ENCODE results near the gene TM4SF5.

The TM4SF5 gene

DNA sequence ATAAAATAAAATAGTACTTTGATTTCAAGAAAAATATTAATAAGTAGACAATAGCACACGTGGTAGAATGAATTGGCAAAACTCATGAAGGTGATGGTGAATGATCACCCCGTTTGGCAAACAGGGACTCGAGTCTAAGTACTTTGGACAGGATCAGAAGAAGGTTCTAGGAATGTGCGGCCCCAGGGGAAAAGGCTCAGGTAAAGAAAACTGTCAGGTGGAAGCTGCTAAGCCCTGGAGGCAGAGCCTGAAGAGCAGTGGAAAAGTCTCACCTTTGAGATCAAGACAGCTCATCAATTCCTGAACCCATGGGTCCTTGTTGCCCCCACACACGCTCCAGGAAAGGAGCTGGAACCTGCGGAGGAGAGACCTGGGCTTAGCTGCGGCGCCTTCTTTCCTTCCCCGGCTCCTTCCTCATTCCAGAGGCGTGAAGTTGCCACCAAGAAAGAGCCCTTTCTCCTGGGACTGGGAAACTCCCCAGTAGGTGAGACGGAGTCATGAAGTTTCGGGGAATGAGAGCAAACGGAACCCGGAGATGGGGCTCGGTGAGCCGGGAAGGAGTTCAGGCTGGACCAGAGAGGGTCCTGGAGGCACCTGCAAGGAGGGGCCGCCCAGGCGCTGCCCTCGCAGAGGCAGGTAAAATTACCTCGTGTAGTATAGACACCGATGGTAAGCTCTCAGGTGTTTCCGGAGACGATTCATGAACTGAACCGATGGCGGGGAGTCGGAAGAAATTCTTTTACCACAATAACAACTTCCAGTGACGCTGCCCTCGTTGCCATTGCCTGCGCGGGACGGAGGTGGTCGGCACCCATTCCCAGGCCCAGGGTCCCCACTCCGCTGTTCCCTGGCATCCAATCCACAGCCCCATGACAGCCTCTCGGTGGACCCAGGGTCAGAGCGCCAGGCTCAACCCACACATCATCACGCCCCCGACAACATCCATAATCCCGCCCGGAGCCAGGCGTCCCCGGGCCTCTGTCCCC, 33.3 kb upstream of the TM4SF5 start:
- 14 to 15% methylated on average over 41 of the region's 41 CpGs for WGBS, 2 experiments
- no peaks in the 10 kb centered on the region for H3K9me3 ChIP-seq (ENCODE audit: control insufficient read depth, low read length)
- H3K4me1 ChIP-seq (ENCODE audit: control insufficient read depth, insufficient read depth, low read length), result no peaks in the 10 kb centered on the region
- no peak overlapping the region for H3K27ac ChIP-seq (ENCODE audit: insufficient read depth, low read depth, low read length, poor library complexity, severe bottlenecking)
- H3K36me3 ChIP-seq (ENCODE audit: control insufficient read depth, insufficient read depth, low read length), result no peaks in the 10 kb centered on the region
- H3K4me3 ChIP-seq (ENCODE audit: insufficient read depth, low read depth, low read length), result peak overlapping the region; percentile 44
- peaks cover 77% of the 10 kb centered on the region for H3K27me3 ChIP-seq (ENCODE audit: control insufficient read depth, insufficient read depth, low read length, poor library complexity, severe bottlenecking)

DNA sequence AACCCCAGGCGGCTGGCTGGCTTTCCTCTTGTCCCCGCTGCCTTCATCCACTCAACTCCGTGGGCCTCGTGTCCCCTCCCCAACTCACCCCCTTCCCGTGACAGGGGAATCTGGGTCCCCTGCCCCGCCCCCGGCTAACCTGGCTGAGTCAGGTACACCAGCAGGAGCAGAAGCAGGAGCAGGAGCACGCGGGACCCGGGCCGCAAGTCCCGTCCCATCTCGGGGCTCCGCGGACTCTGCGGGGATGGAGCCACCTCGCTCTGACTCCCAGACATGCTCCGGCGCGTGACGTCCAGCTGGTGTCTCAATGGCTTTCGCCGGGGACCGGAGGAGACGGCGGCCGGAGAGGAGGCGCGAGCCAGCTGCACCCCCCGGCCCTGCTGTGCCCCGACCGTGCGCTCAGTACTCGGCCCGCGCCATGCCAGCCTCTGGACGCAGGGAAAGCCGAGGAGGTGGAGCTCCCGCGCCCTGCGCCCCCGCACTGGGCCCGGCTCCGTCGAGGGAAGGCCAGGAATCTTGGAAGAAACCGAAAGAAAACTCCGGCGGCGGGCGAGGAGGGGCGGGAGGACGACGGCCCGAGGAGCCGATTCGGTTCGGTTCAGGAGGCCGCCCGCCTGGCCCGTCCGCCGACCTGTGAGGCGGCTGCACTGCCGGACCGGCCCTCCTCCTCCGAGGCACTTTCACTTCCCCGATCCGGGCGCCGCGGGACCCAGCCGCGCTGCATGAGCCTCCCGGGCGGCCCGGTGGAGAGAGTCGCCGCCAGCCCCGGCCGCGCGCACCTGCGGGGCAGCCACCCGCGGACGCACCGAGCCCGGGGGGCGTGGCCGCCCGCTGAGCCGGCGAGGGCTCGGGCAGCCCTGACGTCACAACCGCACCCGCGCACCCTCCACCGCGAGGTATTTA, 32.3 kb upstream of the TM4SF5 start, which contains the start of the genes CXCL16 and ZMYND15:
Gene CXCL16, minus strand, starts transcription at position 807 of the 903 bp plus-strand sequence. Its CDS starts 589 bp downstream, at position 218.
Gene ZMYND15, plus strand, starts transcription at position 712 of the 903 bp plus-strand sequence. CDS start 716 bp downstream, outside the sequence.
- Histone ChIP-seq H3K36me3 (ENCODE audit: control insufficient read depth, insufficient read depth, low read length) (no peaks in the 10 kb centered on the region), H3K27me3 (ENCODE audit: control insufficient read depth, insufficient read depth, low read length, poor library complexity, severe bottlenecking) (peaks cover 87% of the 10 kb centered on the region), H3K9me3 (ENCODE audit: control insufficient read depth, low read length) (no peaks in the 10 kb centered on the region), H3K4me3 (ENCODE audit: insufficient read depth, low read depth, low read length) (peak within 1 kb of the TSS; percentile 44), H3K27ac (ENCODE audit: insufficient read depth, low read depth, low read length, poor library complexity, severe bottlenecking) (no peak within 1 kb of the TSS), H3K4me1 (ENCODE audit: control insufficient read depth, insufficient read depth, low read length) (no peaks in the 10 kb centered on the region)
- 1% methylated on average over 100 of the region's 100 CpGs for WGBS, 2 experiments

GRCh38 chr17:4740025-4740351, 31.7 kb upstream of the TM4SF5 start:
- 17 to 19% methylated on average over 13 of the region's 13 CpGs for WGBS, 2 experiments

DNA sequence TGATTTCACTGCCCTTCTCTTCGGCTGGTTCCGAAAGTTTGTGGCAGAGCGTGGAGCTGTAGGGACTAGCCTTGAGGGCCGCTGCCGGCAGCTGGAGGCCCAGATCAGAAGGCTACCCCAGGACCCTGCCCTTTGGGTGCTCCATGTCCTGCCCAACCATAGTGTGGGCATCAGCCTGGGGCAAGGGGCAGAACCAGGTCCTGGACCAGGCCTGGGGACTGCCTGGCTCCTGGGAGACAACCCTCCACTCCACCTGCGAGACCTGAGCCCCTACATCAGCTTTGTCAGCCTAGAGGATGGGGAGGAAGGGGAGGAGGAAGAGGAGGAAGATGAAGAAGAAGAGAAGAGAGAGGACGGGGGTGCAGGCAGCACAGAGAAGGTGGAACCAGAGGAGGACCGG, 31.1 kb upstream of the TM4SF5 start:
- H3K4me3 ChIP-seq (ENCODE audit: insufficient read depth, low read depth, low read length), result no peak overlapping the region
- H3K27me3 ChIP-seq (ENCODE audit: control insufficient read depth, insufficient read depth, low read length, poor library complexity, severe bottlenecking), result peaks cover 99% of the 10 kb centered on the region
- WGBS, 2 experiments, result 83 to 87% methylated on average over 7 to 8 of the region's 8 CpGs
- no peak overlapping the region for H3K27ac ChIP-seq (ENCODE audit: insufficient read depth, low read depth, low read length, poor library complexity, severe bottlenecking)
- no peaks in the 10 kb centered on the region for H3K36me3 ChIP-seq (ENCODE audit: control insufficient read depth, insufficient read depth, low read length)
- H3K9me3 ChIP-seq (ENCODE audit: control insufficient read depth, low read length), result no peaks in the 10 kb centered on the region
- H3K4me1 ChIP-seq (ENCODE audit: control insufficient read depth, insufficient read depth, low read length), result peaks cover 7% of the 10 kb centered on the region

More at GRCh38 chr17:4740025-4740351, 31.7 kb upstream of the TM4SF5 start:
- Histone ChIP-seq H3K4me1 (ENCODE audit: control insufficient read depth, insufficient read depth, low read length) (peaks cover 3% of the 10 kb centered on the region), H3K9me3 (ENCODE audit: control insufficient read depth, low read length) (no peaks in the 10 kb centered on the region), H3K36me3 (ENCODE audit: control insufficient read depth, insufficient read depth, low read length) (no peaks in the 10 kb centered on the region), H3K27me3 (ENCODE audit: control insufficient read depth, insufficient read depth, low read length, poor library complexity, severe bottlenecking) (peaks cover 93% of the 10 kb centered on the region), H3K27ac (ENCODE audit: insufficient read depth, low read depth, low read length, poor library complexity, severe bottlenecking) (no peak overlapping the region), H3K4me3 (ENCODE audit: insufficient read depth, low read depth, low read length) (peak overlapping the region; percentile 44)

GRCh38 chr17:4741544-4741943, 30.1 kb upstream of the TM4SF5 start:
- Histone ChIP-seq H3K4me1 (ENCODE audit: control insufficient read depth, insufficient read depth, low read length) (peaks cover 7% of the 10 kb centered on the region), H3K9me3 (ENCODE audit: control insufficient read depth, low read length) (no peaks in the 10 kb centered on the region), H3K27me3 (ENCODE audit: control insufficient read depth, insufficient read depth, low read length, poor library complexity, severe bottlenecking) (peaks cover 95% of the 10 kb centered on the region), H3K36me3 (ENCODE audit: control insufficient read depth, insufficient read depth, low read length) (no peaks in the 10 kb centered on the region), H3K27ac (ENCODE audit: insufficient read depth, low read depth, low read length, poor library complexity, severe bottlenecking) (no peak overlapping the region), H3K4me3 (ENCODE audit: insufficient read depth, low read depth, low read length) (no peak overlapping the region)
- WGBS, 2 experiments, result 91% methylated on average over 8 of the region's 8 CpGs

- Histone ChIP-seq H3K36me3 (ENCODE audit: control insufficient read depth, insufficient read depth, low read length) (no peaks in the 10 kb centered on the region), H3K4me3 (ENCODE audit: insufficient read depth, low read depth, low read length) (no peak overlapping the region), H3K27me3 (ENCODE audit: control insufficient read depth, insufficient read depth, low read length, poor library complexity, severe bottlenecking) (peaks cover 89% of the 10 kb centered on the region), H3K4me1 (ENCODE audit: control insufficient read depth, insufficient read depth, low read length) (peaks cover 7% of the 10 kb centered on the region), H3K9me3 (ENCODE audit: control insufficient read depth, low read length) (no peaks in the 10 kb centered on the region), H3K27ac (ENCODE audit: insufficient read depth, low read depth, low read length, poor library complexity, severe bottlenecking) (no peak overlapping the region)
- whole genome bisulfite sequencing, 2 experiments, result 85 to 89% methylated on average over 9 of the region's 9 CpGs
Observed at GRCh38 chr17:4742133-4742532, 29.6 kb upstream of the TM4SF5 start.

- peaks cover 84% of the 10 kb centered on the region for H3K27me3 ChIP-seq (ENCODE audit: control insufficient read depth, insufficient read depth, low read length, poor library complexity, severe bottlenecking)
- WGBS, 2 experiments, result 90 to 93% methylated on average over 10 of the region's 10 CpGs
- H3K9me3 ChIP-seq (ENCODE audit: control insufficient read depth, low read length), result no peaks in the 10 kb centered on the region
- H3K27ac ChIP-seq (ENCODE audit: insufficient read depth, low read depth, low read length, poor library complexity, severe bottlenecking), result no peak overlapping the region
- no peaks in the 10 kb centered on the region for H3K36me3 ChIP-seq (ENCODE audit: control insufficient read depth, insufficient read depth, low read length)
- no peak overlapping the region for H3K4me3 ChIP-seq (ENCODE audit: insufficient read depth, low read depth, low read length)
- H3K4me1 ChIP-seq (ENCODE audit: control insufficient read depth, insufficient read depth, low read length), result peaks cover 7% of the 10 kb centered on the region
Observed at GRCh38 chr17:4742629-4743028, 29.1 kb upstream of the TM4SF5 start.

DNA sequence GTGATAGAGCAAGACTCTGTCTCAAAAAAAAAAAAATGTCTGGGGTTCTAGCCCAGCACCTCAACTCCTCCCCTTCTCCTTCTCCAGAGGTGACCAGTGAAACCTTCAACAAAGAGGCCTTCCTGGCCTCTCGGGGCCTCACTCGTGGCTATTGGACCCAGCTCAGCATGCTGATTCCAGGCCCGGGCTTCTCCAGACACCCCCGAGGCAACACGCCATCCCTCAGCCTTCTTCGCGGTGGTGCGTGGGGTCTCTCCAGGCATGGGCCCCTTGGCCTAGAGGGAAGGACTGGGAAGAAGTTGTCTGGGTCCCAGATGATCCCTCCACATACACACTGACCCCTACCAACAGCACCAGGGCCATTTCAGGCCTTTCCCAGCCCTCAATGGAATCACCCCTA, 28.5 kb upstream of the TM4SF5 start:
- no peaks in the 10 kb centered on the region for H3K36me3 ChIP-seq (ENCODE audit: control insufficient read depth, insufficient read depth, low read length)
- peaks cover 7% of the 10 kb centered on the region for H3K4me1 ChIP-seq (ENCODE audit: control insufficient read depth, insufficient read depth, low read length)
- no peak overlapping the region for H3K27ac ChIP-seq (ENCODE audit: insufficient read depth, low read depth, low read length, poor library complexity, severe bottlenecking)
- 92 to 95% methylated on average over 8 of the region's 8 CpGs for WGBS, 2 experiments
- no peak overlapping the region for H3K4me3 ChIP-seq (ENCODE audit: insufficient read depth, low read depth, low read length)
- H3K9me3 ChIP-seq (ENCODE audit: control insufficient read depth, low read length), result no peaks in the 10 kb centered on the region
- H3K27me3 ChIP-seq (ENCODE audit: control insufficient read depth, insufficient read depth, low read length, poor library complexity, severe bottlenecking), result peaks cover 78% of the 10 kb centered on the region

DNA sequence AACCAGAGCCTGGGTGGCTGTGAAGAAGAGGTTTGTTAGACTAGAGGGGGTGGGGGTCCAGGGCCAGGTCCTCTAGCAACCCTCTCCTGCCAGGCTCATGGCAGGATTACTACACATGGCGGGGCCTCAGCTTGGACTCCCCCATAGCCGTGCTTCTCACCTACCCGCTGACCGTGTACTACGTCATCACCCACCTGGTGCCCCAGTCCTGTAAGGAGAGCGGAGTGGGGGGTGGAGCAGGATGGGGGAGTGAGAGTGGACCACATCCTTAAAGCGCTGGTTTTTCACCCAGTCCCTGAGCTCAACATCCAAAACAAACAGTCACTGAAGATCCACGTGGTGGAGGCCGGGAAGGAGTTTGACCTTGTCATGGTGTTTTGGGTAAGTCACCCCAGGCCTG, 27.8 kb upstream of the TM4SF5 start:
- Histone ChIP-seq H3K4me3 (ENCODE audit: insufficient read depth, low read depth, low read length) (no peak overlapping the region), H3K4me1 (ENCODE audit: control insufficient read depth, insufficient read depth, low read length) (peaks cover 7% of the 10 kb centered on the region), H3K27ac (ENCODE audit: insufficient read depth, low read depth, low read length, poor library complexity, severe bottlenecking) (no peak overlapping the region), H3K9me3 (ENCODE audit: control insufficient read depth, low read length) (no peaks in the 10 kb centered on the region), H3K27me3 (ENCODE audit: control insufficient read depth, insufficient read depth, low read length, poor library complexity, severe bottlenecking) (peaks cover 71% of the 10 kb centered on the region), H3K36me3 (ENCODE audit: control insufficient read depth, insufficient read depth, low read length) (no peaks in the 10 kb centered on the region)
- WGBS, 2 experiments, result 84 to 93% methylated on average over 9 of the region's 9 CpGs

All from ectodermal cell (in vitro differentiated cells).